ENCODE measurements around the gene IL12A.

- no peak for TF ChIP-seq CTCF (conservative IDR thresholded peaks at IDR 0.05; ENCODE audit: low read depth, low read length)
- no peak for TF ChIP-seq EZH2 (IDR thresholded peaks at IDR 0.05; ENCODE audit: low read length, unreplicated experiment)
- TF ChIP-seq EZH2phosphoT487 (IDR thresholded peaks at IDR 0.05; ENCODE audit: borderline replicate concordance, low read length), result no peak
These were observed 50.4 kb downstream of the IL12A start for GRCh38 chr3:160038862-160039562.

Data from PC-3 (cell line).